A549 (cell line): ENCODE measurements around the gene LRPPRC. TPM values are rescaled to one million over a fixed set of nuclear protein-coding genes. Genes with fewer than 3 reads are reported as not detected.

Experiments used
- ATAC-seq, 2 experiments: fragments of 200-7000 bp in 1 of 2; fragments of >200 bp in 1 of 2; cut with Nextera tagmentation in 1 of 2; cut with Tn5 transposase in 1 of 2; 3 replicates each; pipeline versions ENCODE4 v1.8.0 to v1.9.1; 2018 to 2020; ENCODE audit warnings: mild to moderate bottlenecking in 1 of 2, moderate library complexity in 1 of 2
- CTCF ChIA-PET: fragments of 300-600 bp; sonication (Branson Sonifier 250); formaldehyde crosslinking; extraction: SDS; loops from one replicate; lab custom pipeline; 2021; ENCODE audit warnings: antibody characterized with exemption, inconsistent platforms; lab: Yijun Ruan, JAX
- POLR2A ChIA-PET: fragments of 350-600 bp; formaldehyde crosslinking; extraction: SDS; loops from one replicate; lab custom pipeline; 2021; ENCODE audit warnings: antibody characterized with exemption, inconsistent platforms; lab: Yijun Ruan, JAX
- DNase-seq, 2 experiments: peaks; one replicate each; pipeline versions ENCODE4 v3.0.0 to v3.0.0-alpha.2; 2011 to 2016; ENCODE audit warnings: low read depth in 1 of 2, low spot score in 1 of 2
- FAIRE-seq: peaks from 2 replicates; lab custom pipeline; 2011; peaks lifted over from hg19 to GRCh38; lab: Jason Lieb, UNC
- H3K27ac ChIP-seq, 2 experiments: fragments of >200 bp; sonication (Bioruptor Twin); formaldehyde crosslinking; 3 replicates each; pipeline ENCODE4 v1.5.1; 2016 to 2017
- H3K4me1 ChIP-seq: fragments of >200 bp; sonication (Bioruptor Twin); formaldehyde crosslinking; 3 replicates; pipeline ENCODE4 v1.6.1; 2016
- H3K4me2 ChIP-seq: fragments of >200 bp; sonication (Bioruptor Twin); formaldehyde crosslinking; 3 replicates; pipeline ENCODE4 v1.6.1; 2016
- H3K4me3 ChIP-seq: fragments of >200 bp; sonication (Bioruptor Twin); formaldehyde crosslinking; 3 replicates; pipeline ENCODE4 v1.5.1; 2016
- H3K9me3 ChIP-seq: fragments of >200 bp; sonication (Bioruptor Twin); formaldehyde crosslinking; 3 replicates; pipeline ENCODE4 v1.6.1; 2016
- BCL3 ChIP-seq: fragments of >200 bp; sonication (Bioruptor Twin); formaldehyde crosslinking; IDR thresholded peaks from 3 replicates; pipeline ENCODE4 v1.6.1; 2016
- BHLHE40 ChIP-seq: IDR thresholded peaks from 2 replicates; pipeline ENCODE4 v1.6.1; 2012; ENCODE audit warnings: low read depth, low read length, inconsistent platforms
- CBX8 ChIP-seq: fragments of 200-600 bp; sonication (generic); IDR thresholded peaks from 2 replicates; pipeline ENCODE4 v1.6.1; 2016
- CHD4 ChIP-seq: fragments of 200-600 bp; sonication (generic); IDR thresholded peaks from 2 replicates; pipeline ENCODE4 v1.6.1; 2016; ENCODE audit warnings: antibody characterized with exemption, mild to moderate bottlenecking, borderline replicate concordance
- EHF ChIP-seq: fragments of 250-450 bp; sonication (Bioruptor Pico); IDR thresholded peaks from 2 replicates; pipeline ENCODE4 v1.5.0; 2020; ENCODE audit warnings: mild to moderate bottlenecking
- EHMT2 ChIP-seq: fragments of 200-600 bp; sonication (generic); IDR thresholded peaks from 2 replicates; pipeline ENCODE4 v1.6.1; 2016; ENCODE audit warnings: antibody characterized with exemption, low read depth, mild to moderate bottlenecking, moderate library complexity
- EP300 ChIP-seq, 2 experiments: fragments of >200 bp; sonication (Bioruptor Twin); formaldehyde crosslinking; IDR thresholded peaks; 2 replicates in 1 of 2; 3 replicates in 1 of 2; pipeline ENCODE4 v1.6.1; 2016 to 2017
- ESRRA ChIP-seq: fragments of 150-350 bp; IDR thresholded peaks from 2 replicates; pipeline ENCODE4 v1.6.1; 2014; ENCODE audit warnings: mild to moderate bottlenecking, low read length, borderline replicate concordance
- HDAC2 ChIP-seq: fragments of 200-600 bp; sonication (generic); IDR thresholded peaks from 2 replicates; pipeline ENCODE4 v1.6.1; 2016
- HES2 ChIP-seq: fragments of >200 bp; sonication (Bioruptor Twin); formaldehyde crosslinking; IDR thresholded peaks from 2 replicates; pipeline ENCODE4 v1.6.1; 2016
- HMGXB4 ChIP-seq: fragments of 250-450 bp; sonication (Bioruptor Pico); IDR thresholded peaks from 2 replicates; pipeline ENCODE4 v1.5.0; 2021; ENCODE audit warnings: mild to moderate bottlenecking, moderate library complexity, borderline replicate concordance
- MAZ ChIP-seq: fragments of 150-350 bp; IDR thresholded peaks from 2 replicates; pipeline ENCODE4 v1.6.1; 2014; ENCODE audit warnings: antibody characterized with exemption, low read depth, low read length, borderline replicate concordance
- PBX3 ChIP-seq: IDR thresholded peaks from 2 replicates; pipeline ENCODE4 v1.6.1; 2012
- POLR2A ChIP-seq: IDR thresholded peaks from 2 replicates; pipeline ENCODE4 v1.6.1; 2012; ENCODE audit warnings: mild to moderate bottlenecking, low read length
- POLR2AphosphoS2 ChIP-seq: conservative IDR thresholded peaks from 2 replicates; pipeline ENCODE4 v1.6.1; 2012; ENCODE audit warnings: low read length, improper control_type of control experiment, inconsistent platforms
- SMC3 ChIP-seq: fragments of >200 bp; sonication (Bioruptor Twin); formaldehyde crosslinking; IDR thresholded peaks from 3 replicates; pipeline ENCODE4 v1.6.1; 2018; ENCODE audit warnings: inconsistent platforms
- whole genome bisulfite sequencing: methylation state at CpG from one replicate; pipeline ENCODE4 v1.1.6; 2017; ENCODE audit errors: missing lambda C conversion rate; 5-methylcytosine and 5-hydroxymethylcytosine counted together
- polyA plus RNA-seq, 4 experiments: library from polyadenylated mRNA; depleted of rRNA in 3 of 4; stranded (reverse); fragments of >200 nt; fragmentation: RNase III in 1 of 4; extraction: RNeasy Plus Mini Kit Qiagen cat#74134 plus additional on column Dnase treatment in 1 of 4; gene quantifications; 2 replicates in 3 of 4; 3 replicates in 1 of 4; pipeline ENCODE4 v1.2.3, GENCODE V29; 2011 to 2017

Gene LRPPRC
- polyA plus RNA-seq, 2 of the 4 experiments (the other 2 are of a cell fraction), result 84.6 to 269 TPM

- FAIRE-seq (no peak), ATAC-seq (no peak), DNase-seq (no peak)
- no peak overlapping the region for H3K4me3 ChIP-seq
- no peak overlapping the region for H3K4me2 ChIP-seq
- H3K27ac ChIP-seq, result no peak overlapping the region
- H3K4me1 ChIP-seq, result no peaks in the 10 kb centered on the region
- H3K9me3 ChIP-seq, result no peaks in the 10 kb centered on the region
- ChIA-PET CTCF (interaction anchor here (1.1 to 1.4 kb wide), 2 partner anchors 8 to 20 kb away, joined by 4 to 5 read pairs; no protein-coding TSS in a partner anchor), POLR2A (no interaction called here)
- 73% methylated on average over 14 of the region's 14 CpGs for WGBS
- TF ChIP-seq BHLHE40, result no peak
- no peak for TF ChIP-seq EHMT2
- TF ChIP-seq, all 56 proteins: peak for 0
Observed at GRCh38 chr2:43841949-43842865, 153.6 kb downstream of the LRPPRC start.

GRCh38 chr2:43840965-43841364, 154.8 kb downstream of the LRPPRC start:
- no peak overlapping the region for H3K4me2 ChIP-seq
- no peak overlapping the region for H3K27ac ChIP-seq
- H3K9me3 ChIP-seq, result no peaks in the 10 kb centered on the region
- CTCF ChIA-PET, result interaction anchor here (0.6 to 1.4 kb wide), 7 partner anchors 9 to 612 kb away, joined by 3 to 5 read pairs (median 3); no protein-coding TSS in a partner anchor
- TF ChIP-seq EHF (CRISPR knock-in tag), result no peak
- no peak for TF ChIP-seq POLR2A
- no peak for FAIRE-seq
- POLR2A ChIA-PET, result no interaction called here
- WGBS, result 63% methylated on average over 5 of the region's 5 CpGs
- no peaks in the 10 kb centered on the region for H3K4me1 ChIP-seq
- ATAC-seq, result 0 out of 6 replicates have a peak, but pooled peaks of 1 of the 2 experiments have one; percentile 9
- no peak overlapping the region for H3K4me3 ChIP-seq
- no peak for DNase-seq

GRCh38 chr2:43839776-43840564, 155.8 kb downstream of the LRPPRC start:
- ATAC-seq (no peak), DNase-seq (no peak), FAIRE-seq (no peak)
- POLR2A ChIA-PET, result no interaction called here
- WGBS, result 74% methylated on average over 14 of the region's 14 CpGs
- H3K9me3 ChIP-seq, result no peaks in the 10 kb centered on the region
- CTCF ChIA-PET, result interaction anchor here (1.3 to 1.7 kb wide), 3 partner anchors 10 to 235 kb away, joined by 3 read pairs; no protein-coding TSS in a partner anchor
- H3K4me3 ChIP-seq, result no peak overlapping the region
- TF ChIP-seq HMGXB4 (CRISPR knock-in tag) (no peak), HES2 (no peak), CHD4 (no peak), CBX8 (no peak), POLR2AphosphoS2 (no peak), MAZ (no peak), SMC3 (no peak), PBX3 (no peak), BCL3 (no peak), ESRRA (no peak), EP300 (IDR thresholded peaks at IDR 0.05) (no peak), HDAC2 (no peak)
- H3K4me2 ChIP-seq, result no peak overlapping the region
- H3K4me1 ChIP-seq, result no peaks in the 10 kb centered on the region
- no peak overlapping the region for H3K27ac ChIP-seq
